ENCODE data around the gene CA9. TPM values are rescaled to one million over a fixed set of nuclear protein-coding genes. Genes with fewer than 3 reads are reported as not detected.

CA9 gene
- total and polyA plus RNA-seq, 2 experiments from 2014 or later, result 1.1 TPM; not detected in 1

DNA sequence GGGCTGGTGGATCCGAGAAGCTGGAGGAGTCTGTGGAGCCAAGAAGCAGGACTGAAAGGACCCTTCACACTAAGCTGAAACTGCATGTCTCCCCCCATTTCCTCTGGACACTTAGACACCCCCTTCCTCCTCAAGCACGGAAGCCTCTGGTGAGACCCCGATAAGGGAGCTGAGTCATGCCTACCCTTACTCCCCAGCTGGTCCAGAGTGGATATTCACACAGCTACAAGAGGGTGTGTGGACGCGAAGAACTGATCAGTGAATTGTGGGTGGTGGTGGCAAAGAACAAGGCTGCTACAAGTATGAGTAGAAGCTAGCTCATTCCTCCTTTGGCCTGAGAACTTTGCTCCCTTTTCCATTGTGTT, 53.9 kb downstream of the CA9 start (continued):
- TF ChIP-seq, protein P1, sequence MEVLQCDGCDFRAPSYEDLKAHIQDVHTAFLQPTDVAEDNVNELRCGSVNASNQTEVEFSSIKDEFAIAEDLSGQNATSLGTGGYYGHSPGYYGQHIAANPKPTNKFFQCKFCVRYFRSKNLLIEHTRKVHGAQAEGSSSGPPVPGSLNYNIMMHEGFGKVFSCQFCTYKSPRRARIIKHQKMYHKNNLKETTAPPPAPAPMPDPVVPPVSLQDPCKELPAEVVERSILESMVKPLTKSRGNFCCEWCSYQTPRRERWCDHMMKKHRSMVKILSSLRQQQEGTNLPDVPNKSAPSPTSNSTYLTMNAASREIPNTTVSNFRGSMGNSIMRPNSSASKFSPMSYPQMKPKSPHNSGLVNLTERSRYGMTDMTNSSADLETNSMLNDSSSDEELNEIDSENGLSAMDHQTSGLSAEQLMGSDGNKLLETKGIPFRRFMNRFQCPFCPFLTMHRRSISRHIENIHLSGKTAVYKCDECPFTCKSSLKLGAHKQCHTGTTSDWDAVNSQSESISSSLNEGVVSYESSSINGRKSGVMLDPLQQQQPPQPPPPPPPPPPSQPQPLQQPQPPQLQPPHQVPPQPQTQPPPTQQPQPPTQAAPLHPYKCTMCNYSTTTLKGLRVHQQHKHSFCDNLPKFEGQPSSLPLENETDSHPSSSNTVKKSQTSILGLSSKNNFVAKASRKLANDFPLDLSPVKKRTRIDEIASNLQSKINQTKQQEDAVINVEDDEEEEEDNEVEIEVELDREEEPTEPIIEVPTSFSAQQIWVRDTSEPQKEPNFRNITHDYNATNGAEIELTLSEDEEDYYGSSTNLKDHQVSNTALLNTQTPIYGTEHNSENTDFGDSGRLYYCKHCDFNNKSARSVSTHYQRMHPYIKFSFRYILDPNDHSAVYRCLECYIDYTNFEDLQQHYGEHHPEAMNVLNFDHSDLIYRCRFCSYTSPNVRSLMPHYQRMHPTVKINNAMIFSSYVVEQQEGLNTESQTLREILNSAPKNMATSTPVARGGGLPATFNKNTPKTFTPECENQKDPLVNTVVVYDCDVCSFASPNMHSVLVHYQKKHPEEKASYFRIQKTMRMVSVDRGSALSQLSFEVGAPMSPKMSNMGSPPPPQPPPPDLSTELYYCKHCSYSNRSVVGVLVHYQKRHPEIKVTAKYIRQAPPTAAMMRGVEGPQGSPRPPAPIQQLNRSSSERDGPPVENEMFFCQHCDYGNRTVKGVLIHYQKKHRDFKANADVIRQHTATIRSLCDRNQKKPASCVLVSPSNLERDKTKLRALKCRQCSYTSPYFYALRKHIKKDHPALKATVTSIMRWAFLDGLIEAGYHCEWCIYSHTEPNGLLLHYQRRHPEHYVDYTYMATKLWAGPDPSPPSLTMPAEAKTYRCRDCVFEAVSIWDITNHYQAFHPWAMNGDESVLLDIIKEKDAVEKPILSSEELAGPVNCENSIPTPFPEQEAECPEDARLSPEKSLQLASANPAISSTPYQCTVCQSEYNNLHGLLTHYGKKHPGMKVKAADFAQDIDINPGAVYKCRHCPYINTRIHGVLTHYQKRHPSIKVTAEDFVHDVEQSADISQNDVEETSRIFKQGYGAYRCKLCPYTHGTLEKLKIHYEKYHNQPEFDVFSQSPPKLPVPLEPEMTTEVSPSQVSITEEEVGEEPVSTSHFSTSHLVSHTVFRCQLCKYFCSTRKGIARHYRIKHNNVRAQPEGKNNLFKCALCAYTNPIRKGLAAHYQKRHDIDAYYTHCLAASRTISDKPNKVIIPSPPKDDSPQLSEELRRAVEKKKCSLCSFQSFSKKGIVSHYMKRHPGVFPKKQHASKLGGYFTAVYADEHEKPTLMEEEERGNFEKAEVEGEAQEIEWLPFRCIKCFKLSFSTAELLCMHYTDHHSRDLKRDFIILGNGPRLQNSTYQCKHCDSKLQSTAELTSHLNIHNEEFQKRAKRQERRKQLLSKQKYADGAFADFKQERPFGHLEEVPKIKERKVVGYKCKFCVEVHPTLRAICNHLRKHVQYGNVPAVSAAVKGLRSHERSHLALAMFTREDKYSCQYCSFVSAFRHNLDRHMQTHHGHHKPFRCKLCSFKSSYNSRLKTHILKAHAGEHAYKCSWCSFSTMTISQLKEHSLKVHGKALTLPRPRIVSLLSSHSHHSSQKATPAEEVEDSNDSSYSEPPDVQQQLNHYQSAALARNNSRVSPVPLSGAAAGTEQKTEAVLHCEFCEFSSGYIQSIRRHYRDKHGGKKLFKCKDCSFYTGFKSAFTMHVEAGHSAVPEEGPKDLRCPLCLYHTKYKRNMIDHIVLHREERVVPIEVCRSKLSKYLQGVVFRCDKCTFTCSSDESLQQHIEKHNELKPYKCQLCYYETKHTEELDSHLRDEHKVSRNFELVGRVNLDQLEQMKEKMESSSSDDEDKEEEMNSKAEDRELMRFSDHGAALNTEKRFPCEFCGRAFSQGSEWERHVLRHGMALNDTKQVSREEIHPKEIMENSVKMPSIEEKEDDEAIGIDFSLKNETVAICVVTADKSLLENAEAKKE (CRISPR knock-in tag; IDR thresholded peaks at IDR 0.05), result no peak; the same call in 1 of the 2 replicates
- TF ChIP-seq EZH2 (IDR thresholded peaks at IDR 0.05; ENCODE audit: low read depth, unreplicated experiment), result no peak

DNA sequence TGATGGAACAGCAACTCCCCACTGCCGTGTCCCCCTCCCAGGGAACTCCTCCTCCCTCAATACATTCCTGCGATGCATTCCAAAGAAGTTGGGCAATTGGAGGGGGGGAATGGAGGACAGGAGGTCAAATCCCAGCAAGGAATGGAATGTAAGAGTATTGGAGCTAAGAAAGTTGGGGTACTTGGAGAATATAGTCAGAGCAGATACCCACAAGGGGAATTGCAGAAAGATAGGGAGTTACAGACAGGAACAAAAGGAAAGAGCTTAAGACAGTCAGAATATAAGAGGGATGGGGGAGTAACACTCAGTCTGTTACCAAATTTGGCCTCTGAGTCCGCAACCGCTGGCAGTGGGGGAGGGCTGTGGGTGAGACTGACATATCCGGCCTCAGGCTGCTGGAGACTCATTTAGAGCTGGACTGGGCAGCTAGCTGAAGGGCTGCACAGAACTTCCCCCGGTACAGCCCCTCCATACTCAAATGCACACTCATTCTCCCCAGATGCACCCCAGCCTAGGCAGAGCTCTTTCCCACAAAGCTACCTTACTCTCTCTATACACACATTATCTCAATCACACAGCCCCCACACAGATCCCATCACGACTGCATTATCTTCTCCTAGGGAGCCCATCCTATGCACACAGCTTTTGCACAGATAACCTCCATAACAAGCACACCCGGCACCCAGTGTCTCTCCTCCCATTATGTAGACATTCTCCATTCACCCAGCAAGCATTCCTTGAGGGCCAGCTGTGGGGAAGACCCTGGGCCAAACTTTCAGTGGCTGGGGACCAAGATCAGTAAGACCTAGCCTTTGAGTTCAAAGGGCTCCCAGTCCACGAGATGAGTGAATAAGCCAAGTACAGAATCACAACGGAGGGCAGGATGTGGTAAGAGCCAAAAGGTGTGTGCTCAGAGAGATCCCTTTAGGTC, 54.6 kb downstream of the CA9 start:
- Histone ChIP-seq H3F3A (replicated peaks; ENCODE audit: low read depth) (peaks cover 3% of the 10 kb centered on the region; the same call in 1 of the 2 replicates), H3K27ac (ENCODE audit: low read depth) (peak overlapping the region; percentile 1), H4K20me1 (replicated peaks; ENCODE audit: insufficient read depth) (peaks cover 4% of the 10 kb centered on the region; the same call in 1 of the 2 replicates), H3K36me3 (ENCODE audit: insufficient read depth) (peaks cover 10% of the 10 kb centered on the region), H3K27me3 (ENCODE audit: insufficient read depth) (no peaks in the 10 kb centered on the region), H3K4me1 (ENCODE audit: insufficient read depth) (peaks cover 41% of the 10 kb centered on the region), H3K4me3 (peak overlapping the region; percentile 26), H3K4me2 (peak overlapping the region; percentile 53), H3K79me2 (replicated peaks; ENCODE audit: insufficient read depth) (peaks cover 43% of the 10 kb centered on the region), H2AFZ (no peak overlapping the region), H3K9me2 (ENCODE audit: insufficient read depth) (no peaks in the 10 kb centered on the region)
- H3K27ac Mint-ChIP-seq, result no peak overlapping the region
- H3K4me3 Mint-ChIP-seq, result no peak overlapping the region
- peaks cover 25% of the 10 kb centered on the region for H3K36me3 Mint-ChIP-seq (ENCODE audit: low read depth)
- peaks cover 8% of the 10 kb centered on the region for H3K27me3 Mint-ChIP-seq (ENCODE audit: insufficient read depth, low read depth, poor library complexity)
- H3K9me3 Mint-ChIP-seq, result no peaks in the 10 kb centered on the region; the same call in 2 of the 3 replicates
- DNase-seq (ENCODE audit: low spot score) (peak; percentile 92), ATAC-seq (peak; percentile 6)
- H3K4me1 Mint-ChIP-seq, result peaks cover 12% of the 10 kb centered on the region
- TF ChIP-seq, protein P2, sequence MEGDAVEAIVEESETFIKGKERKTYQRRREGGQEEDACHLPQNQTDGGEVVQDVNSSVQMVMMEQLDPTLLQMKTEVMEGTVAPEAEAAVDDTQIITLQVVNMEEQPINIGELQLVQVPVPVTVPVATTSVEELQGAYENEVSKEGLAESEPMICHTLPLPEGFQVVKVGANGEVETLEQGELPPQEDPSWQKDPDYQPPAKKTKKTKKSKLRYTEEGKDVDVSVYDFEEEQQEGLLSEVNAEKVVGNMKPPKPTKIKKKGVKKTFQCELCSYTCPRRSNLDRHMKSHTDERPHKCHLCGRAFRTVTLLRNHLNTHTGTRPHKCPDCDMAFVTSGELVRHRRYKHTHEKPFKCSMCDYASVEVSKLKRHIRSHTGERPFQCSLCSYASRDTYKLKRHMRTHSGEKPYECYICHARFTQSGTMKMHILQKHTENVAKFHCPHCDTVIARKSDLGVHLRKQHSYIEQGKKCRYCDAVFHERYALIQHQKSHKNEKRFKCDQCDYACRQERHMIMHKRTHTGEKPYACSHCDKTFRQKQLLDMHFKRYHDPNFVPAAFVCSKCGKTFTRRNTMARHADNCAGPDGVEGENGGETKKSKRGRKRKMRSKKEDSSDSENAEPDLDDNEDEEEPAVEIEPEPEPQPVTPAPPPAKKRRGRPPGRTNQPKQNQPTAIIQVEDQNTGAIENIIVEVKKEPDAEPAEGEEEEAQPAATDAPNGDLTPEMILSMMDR (conservative IDR thresholded peaks at IDR 0.05; ENCODE audit: low read depth in 2 of 2), result no peak
- TF ChIP-seq, protein P1 (CRISPR knock-in tag; IDR thresholded peaks at IDR 0.05), result 0 out of 2 replicates have a peak, but pooled peaks have one; percentile 35
- TF ChIP-seq POLR2AphosphoS5 (IDR thresholded peaks at IDR 0.05; ENCODE audit: low read depth) (no peak), ZNF331 (CRISPR knock-in tag; IDR thresholded peaks at IDR 0.05; ENCODE audit: low read depth) (no peak)
